Uterus (tissue), 4 donors: Measurements from ENCODE around the gene TCEAL8. TPM values are rescaled to one million over a fixed set of nuclear protein-coding genes. Genes with fewer than 3 reads are reported as not detected.

ENCODE experiments used
- DNase-seq, 2 donors: peaks; one replicate each; pipeline ENCODE4 v3.0.0-alpha.2; 2019 to 2020
- H3K27ac ChIP-seq, 2 donors: fragments of 200-600 bp; sonication (generic); 1 replicate in 1 of 2; 2 replicates in 1 of 2; pipeline ENCODE4 v1.5.1; 2016 to 2018
- H3K27me3 ChIP-seq, 2 donors: fragments of 200-600 bp; sonication (generic); one replicate each; pipeline ENCODE4 v1.5.1; 2018 to 2019; ENCODE audit warnings: control low read depth in 1 of 2
- H3K36me3 ChIP-seq, 2 donors: fragments of 200-600 bp; sonication (generic); one replicate each; pipeline ENCODE4 v1.5.1; 2019; ENCODE audit warnings: control low read depth in 1 of 2
- H3K4me1 ChIP-seq, 2 donors: fragments of 200-600 bp; sonication (generic); one replicate each; pipeline ENCODE4 v1.5.1; 2018 to 2019; ENCODE audit warnings: control low read depth in 1 of 2
- H3K4me3 ChIP-seq, 2 donors: fragments of 200-600 bp; sonication (generic); 1 replicate in 1 of 2; 2 replicates in 1 of 2; pipeline ENCODE4 v1.5.1; 2018 to 2019; ENCODE audit warnings: mild to moderate bottlenecking in 1 of 2
- H3K9me3 ChIP-seq, 2 donors: fragments of 200-600 bp; sonication (generic); one replicate each; pipeline ENCODE4 v1.5.1; 2019; ENCODE audit warnings: control low read depth in 1 of 2
- CTCF ChIP-seq, 4 experiments: fragments of 200-600 bp in 2 of 4; fragments of 450-650 bp in 2 of 4; sonication (generic) in 2 of 4; IDR thresholded peaks; one replicate each; pipeline ENCODE4 v1.5.1; 2016 to 2019; ENCODE audit warnings: antibody characterized with exemption in 4 of 4, mild to moderate bottlenecking in 2 of 4, moderate library complexity in 1 of 4
- POLR2A ChIP-seq, 2 donors: fragments of 450-650 bp; IDR thresholded peaks; one replicate each; pipeline ENCODE4 v1.6.1; 2016; ENCODE audit warnings: antibody characterized with exemption in 2 of 2, mild to moderate bottlenecking in 1 of 2, moderate library complexity in 1 of 2
- intact Hi-C: fragments of 100-400 bp; cut with DNase I; formaldehyde crosslinking; loops from one replicate; pipeline ENCODE4 v1.15.1; 2023; ENCODE audit warnings: low total_unique reads
- total RNA-seq, 4 donors: library from RNA; depleted of rRNA in 3 of 4; stranded (reverse); fragments of >200 nt in 3 of 4; gene quantifications; one replicate each; pipeline versions ENCODE4 v1.1.0 to v1.2.4, GENCODE V29; 2014 to 2023
- donor health status: DM: yes; HTN: yes; CAD: no.

TCEAL8 gene
- total RNA-seq, 4 donors from 2014 or later: 56.1 to 181 (median 128) TPM

DNA sequence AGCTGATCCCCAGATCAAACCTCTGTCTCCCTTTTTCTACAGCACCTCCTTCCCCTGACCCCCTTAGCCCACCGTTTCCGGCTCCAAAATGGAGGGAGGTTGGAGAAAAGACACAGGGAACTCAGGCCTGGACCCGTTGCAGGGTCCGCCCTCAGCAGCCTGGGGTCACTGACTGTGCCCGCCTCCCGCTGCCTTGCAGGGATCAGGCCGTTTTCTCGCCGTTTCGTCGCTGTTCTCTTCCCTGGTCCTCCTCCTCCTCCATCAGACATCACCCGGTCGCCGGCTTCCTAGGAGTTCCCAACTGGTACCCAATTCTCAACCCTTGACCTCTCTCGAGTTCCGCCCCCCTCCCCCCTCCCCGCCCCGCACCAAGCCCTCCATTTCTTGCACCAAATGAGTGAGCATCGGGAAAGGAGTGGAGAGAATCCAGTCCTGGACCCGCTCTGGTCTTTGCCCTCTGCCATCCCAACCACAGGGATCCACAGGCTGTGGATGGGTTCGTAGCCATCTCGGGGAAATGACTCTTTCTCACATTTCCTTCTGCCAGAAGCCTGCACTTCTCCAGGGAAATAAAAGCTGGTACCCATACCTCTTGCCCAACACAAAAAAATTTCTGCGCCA lies 21.1 kb upstream of the TCEAL8 start:
- DNase-seq: no peak
- Histone ChIP-seq H3K27me3 (peaks cover 0 to 5% of the 10 kb centered on the region in 2 donors), H3K27ac (no peak overlapping the region), H3K4me3 (peak overlapping the region; percentile 18 to 29), H3K36me3 (no peaks in the 10 kb centered on the region), H3K9me3 (no peaks in the 10 kb centered on the region), H3K4me1 (no peaks in the 10 kb centered on the region)
- no peak for TF ChIP-seq CTCF (IDR thresholded peaks at IDR 0.05)
- intact Hi-C loops: no loop called here

DNA sequence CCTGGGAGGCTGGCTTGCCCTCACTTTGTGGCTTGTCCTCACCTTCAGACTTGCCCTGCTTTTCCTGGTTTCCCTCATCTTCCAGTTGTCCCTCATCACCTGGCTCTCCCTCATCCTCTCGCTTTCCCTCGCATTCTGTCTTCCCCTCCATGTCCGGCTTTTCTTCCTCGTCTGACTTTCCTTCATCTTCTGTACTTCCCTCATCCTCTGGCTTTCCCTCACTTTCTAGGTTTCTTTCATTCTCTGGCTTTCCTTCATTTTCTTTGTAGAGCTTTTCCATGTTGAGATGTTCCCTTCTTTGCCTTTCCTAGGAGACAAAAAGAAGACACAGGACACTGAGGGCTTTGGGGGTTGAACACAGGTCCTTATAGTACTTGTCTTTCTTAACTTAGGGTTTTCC lies 19.3 kb upstream of the TCEAL8 start:
- no peaks in the 10 kb centered on the region for H3K4me1 ChIP-seq
- peaks cover 0 to 5% of the 10 kb centered on the region in 2 donors for H3K27me3 ChIP-seq
- no peaks in the 10 kb centered on the region for H3K9me3 ChIP-seq
- H3K4me3 ChIP-seq: no peak overlapping the region
- TF ChIP-seq CTCF (IDR thresholded peaks at IDR 0.05): no peak
- TF ChIP-seq POLR2A (IDR thresholded peaks at IDR 0.05): no peak
- no peak overlapping the region for H3K27ac ChIP-seq
- DNase-seq: no peak
- intact Hi-C loops: no loop called here
- no peaks in the 10 kb centered on the region for H3K36me3 ChIP-seq

DNA sequence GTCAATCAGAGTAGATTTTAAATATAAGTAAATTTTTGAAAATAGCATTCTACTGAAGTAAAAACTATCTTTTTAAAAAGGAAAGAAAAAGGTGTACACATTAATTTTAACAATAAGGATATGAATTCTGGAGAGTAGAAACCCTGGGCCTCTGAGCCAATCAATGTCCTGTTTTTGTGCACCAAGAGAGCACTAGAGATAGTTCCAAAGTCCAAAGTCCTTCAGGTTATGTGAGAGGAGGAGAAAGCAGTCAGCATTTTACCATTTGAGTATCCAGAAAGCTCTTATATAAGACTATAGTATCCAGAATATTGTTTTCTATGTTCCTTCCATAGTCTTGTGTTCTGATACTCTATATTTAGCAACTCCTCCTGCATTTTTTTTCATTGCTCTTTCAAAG lies 3.3 kb upstream of the TCEAL8 start:
- Histone ChIP-seq H3K9me3 (no peaks in the 10 kb centered on the region), H3K4me3 (no peak overlapping the region), H3K4me1 (no peaks in the 10 kb centered on the region), H3K27me3 (peaks cover 0 to 8% of the 10 kb centered on the region in 2 donors), H3K27ac (no peak overlapping the region), H3K36me3 (no peaks in the 10 kb centered on the region)
- no peak for DNase-seq
- intact Hi-C loops: no loop called here
- TF ChIP-seq POLR2A (IDR thresholded peaks at IDR 0.05) (no peak), CTCF (IDR thresholded peaks at IDR 0.05) (no peak)

DNA sequence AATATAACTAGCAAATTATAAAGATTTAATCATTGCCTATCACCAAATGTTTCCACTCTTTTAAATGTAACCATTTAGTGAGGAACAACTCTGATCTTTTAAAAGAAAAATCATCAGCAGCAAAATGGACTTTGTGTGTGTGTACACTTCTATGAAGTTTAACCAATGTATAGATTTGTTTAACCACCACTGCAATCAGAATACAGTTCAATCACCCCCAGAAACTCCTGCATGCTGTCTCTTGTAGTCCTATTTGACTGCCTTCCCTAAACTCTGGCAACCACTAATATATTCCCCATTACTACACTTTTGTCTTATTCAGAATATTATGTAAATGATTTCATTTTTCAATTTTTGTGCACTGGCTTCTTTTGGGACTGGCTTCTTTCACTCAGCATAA lies 1.7 kb upstream of the TCEAL8 start:
- intact Hi-C loops: no loop called here
- Histone ChIP-seq H3K36me3 (no peaks in the 10 kb centered on the region), H3K4me1 (no peaks in the 10 kb centered on the region), H3K4me3 (no peak overlapping the region), H3K27ac (no peak overlapping the region), H3K9me3 (no peaks in the 10 kb centered on the region), H3K27me3 (peaks cover 0 to 5% of the 10 kb centered on the region in 2 donors)
- TF ChIP-seq CTCF (IDR thresholded peaks at IDR 0.05) (no peak), POLR2A (IDR thresholded peaks at IDR 0.05) (no peak)
- no peak for DNase-seq

GRCh38 chrX:103254171-103254824 lies 657 bp downstream of the TCEAL8 start:
- Histone ChIP-seq H3K4me1 (no peaks in the 10 kb centered on the region), H3K36me3 (no peaks in the 10 kb centered on the region), H3K4me3 (peak overlapping the region; percentile 41 to 56), H3K27me3 (no peaks in the 10 kb centered on the region), H3K27ac (peak overlapping the region; percentile 88), H3K9me3 (no peaks in the 10 kb centered on the region)
- intact Hi-C loops: no loop called here
- DNase-seq: peak; percentile 40 to 56
- no peak for TF ChIP-seq CTCF (IDR thresholded peaks at IDR 0.05)
- TF ChIP-seq POLR2A (IDR thresholded peaks at IDR 0.05): no peak
